RWPE2 (cell line): ENCODE measurements around the gene FCHSD2.
"Not testable (repeated sequence)": the region's sequence is repeated elsewhere in the genome, so short reads cannot be mapped to it uniquely, and the experiment has no call there.

Experiments
- ATAC-seq: fragments of 200-7000 bp; cut with Tn5 transposase; 3 replicates; pipeline ENCODE4 v1.9.1; 2021; ENCODE audit warnings: low read depth
- DNase-seq: peaks from one replicate; pipeline ENCODE4 v3.0.0-alpha.2; 2020; ENCODE audit warnings: low spot score
- H3K27ac ChIP-seq: fragments of 450-650 bp; 2 replicates; pipeline ENCODE4 v1.5.1; 2017; ENCODE audit warnings: mild to moderate bottlenecking; ENCODE audit not compliant: poor library complexity, severe bottlenecking
- H3K27me3 ChIP-seq: fragments of 250-450 bp; sonication (Bioruptor Pico); 2 replicates; pipeline ENCODE4 v1.5.1; 2021; ENCODE audit warnings: mild to moderate bottlenecking, moderate library complexity; ENCODE audit not compliant: insufficient read depth, poor library complexity, severe bottlenecking
- H3K36me3 ChIP-seq: fragments of 250-450 bp; sonication (Bioruptor Pico); 2 replicates; pipeline ENCODE4 v1.5.1; 2020; ENCODE audit warnings: low read depth, mild to moderate bottlenecking, moderate library complexity
- H3K4me1 ChIP-seq: fragments of 250-450 bp; sonication (Bioruptor Pico); 2 replicates; pipeline ENCODE4 v1.5.1; 2021; ENCODE audit warnings: mild to moderate bottlenecking, moderate library complexity; ENCODE audit not compliant: insufficient read depth, poor library complexity, severe bottlenecking
- H3K4me3 ChIP-seq: fragments of 250-450 bp; sonication (Bioruptor Pico); 2 replicates; pipeline ENCODE4 v1.5.1; 2021; ENCODE audit warnings: mild to moderate bottlenecking, moderate library complexity; ENCODE audit not compliant: severe bottlenecking
- H3K9me3 ChIP-seq: fragments of 250-450 bp; sonication (Bioruptor Pico); 2 replicates; pipeline ENCODE4 v1.5.1; 2021; ENCODE audit warnings: mild to moderate bottlenecking, moderate library complexity; ENCODE audit not compliant: severe bottlenecking
- TF ChIP-seq, protein P1 (sequence below): fragments of 450-650 bp; IDR thresholded peaks from one replicate; pipeline ENCODE4 v1.5.1; 2017; ENCODE audit warnings: mild to moderate bottlenecking, moderate library complexity; ENCODE audit not compliant: poor library complexity, severe bottlenecking

Gene FCHSD2

DNA sequence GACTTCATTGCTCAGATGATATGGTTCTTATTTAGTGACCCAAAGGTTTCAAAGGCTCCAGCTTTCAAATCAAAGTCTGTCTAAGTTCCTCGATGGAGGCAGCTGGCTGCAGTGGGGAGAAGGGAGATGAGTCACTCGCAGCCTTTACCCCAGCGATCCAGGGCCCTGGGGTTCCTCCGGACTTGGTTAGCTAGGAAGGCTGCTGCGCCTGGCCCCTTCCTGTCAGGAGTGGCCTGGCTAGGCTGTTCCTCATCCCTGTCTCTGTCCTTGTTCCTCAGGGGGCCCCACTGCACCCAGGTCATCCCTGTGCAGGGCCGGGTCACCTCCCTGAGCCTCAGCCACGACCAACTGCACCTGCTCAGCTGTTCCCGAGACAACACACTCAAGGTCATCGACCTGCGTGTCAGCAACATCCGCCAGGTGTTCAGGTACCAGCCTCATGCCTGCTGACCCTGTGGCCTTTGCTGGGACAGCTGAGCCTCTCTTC, 314.0 kb downstream of the FCHSD2 start:
- Histone ChIP-seq H3K4me3 (no peak overlapping the region), H3K9me3 (no peaks in the 10 kb centered on the region), H3K36me3 (peaks cover 5% of the 10 kb centered on the region), H3K27ac (no peak overlapping the region), H3K27me3 (no peaks in the 10 kb centered on the region), H3K4me1 (peaks cover 5% of the 10 kb centered on the region)
- DNase-seq = no peak
- no peak for ATAC-seq
- TF ChIP-seq, protein P1, sequence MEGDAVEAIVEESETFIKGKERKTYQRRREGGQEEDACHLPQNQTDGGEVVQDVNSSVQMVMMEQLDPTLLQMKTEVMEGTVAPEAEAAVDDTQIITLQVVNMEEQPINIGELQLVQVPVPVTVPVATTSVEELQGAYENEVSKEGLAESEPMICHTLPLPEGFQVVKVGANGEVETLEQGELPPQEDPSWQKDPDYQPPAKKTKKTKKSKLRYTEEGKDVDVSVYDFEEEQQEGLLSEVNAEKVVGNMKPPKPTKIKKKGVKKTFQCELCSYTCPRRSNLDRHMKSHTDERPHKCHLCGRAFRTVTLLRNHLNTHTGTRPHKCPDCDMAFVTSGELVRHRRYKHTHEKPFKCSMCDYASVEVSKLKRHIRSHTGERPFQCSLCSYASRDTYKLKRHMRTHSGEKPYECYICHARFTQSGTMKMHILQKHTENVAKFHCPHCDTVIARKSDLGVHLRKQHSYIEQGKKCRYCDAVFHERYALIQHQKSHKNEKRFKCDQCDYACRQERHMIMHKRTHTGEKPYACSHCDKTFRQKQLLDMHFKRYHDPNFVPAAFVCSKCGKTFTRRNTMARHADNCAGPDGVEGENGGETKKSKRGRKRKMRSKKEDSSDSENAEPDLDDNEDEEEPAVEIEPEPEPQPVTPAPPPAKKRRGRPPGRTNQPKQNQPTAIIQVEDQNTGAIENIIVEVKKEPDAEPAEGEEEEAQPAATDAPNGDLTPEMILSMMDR = no peak

DNA sequence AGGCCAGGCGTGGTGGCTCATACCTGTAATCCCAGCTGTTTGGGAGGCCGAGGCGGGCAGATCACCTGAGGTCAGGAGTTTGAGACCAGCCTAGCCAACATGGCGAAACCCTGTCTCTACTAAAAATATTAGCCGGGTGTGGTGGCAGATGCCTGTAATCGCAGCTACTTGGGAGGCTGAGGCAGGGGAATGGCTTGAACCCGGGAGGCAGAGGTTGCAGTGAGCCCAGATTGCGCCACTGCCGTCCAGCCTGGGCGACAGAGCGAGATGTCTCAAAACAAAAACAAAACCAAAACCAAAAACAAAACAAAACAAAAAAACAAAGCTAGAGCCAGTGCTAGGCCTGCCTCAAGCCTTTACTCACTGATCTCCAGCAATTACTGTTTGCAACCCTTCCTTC, 314.5 kb downstream of the FCHSD2 start:
- not testable (repeated sequence) for ATAC-seq, H3K27me3 ChIP-seq, H3K4me3 ChIP-seq, H3K36me3 ChIP-seq, H3K27ac ChIP-seq, H3K9me3 ChIP-seq, H3K4me1 ChIP-seq, DNase-seq

- Histone ChIP-seq H3K36me3 (peaks cover 5% of the 10 kb centered on the region), H3K27me3 (no peaks in the 10 kb centered on the region), H3K4me1 (peaks cover 5% of the 10 kb centered on the region), H3K4me3 (no peak overlapping the region), H3K9me3 (no peaks in the 10 kb centered on the region), H3K27ac (no peak overlapping the region)
- TF ChIP-seq, protein P1 = no peak
- DNase-seq (no peak), ATAC-seq (no peak)
These were observed 315.1 kb downstream of the FCHSD2 start for GRCh38 chr11:72826942-72827480.

DNA sequence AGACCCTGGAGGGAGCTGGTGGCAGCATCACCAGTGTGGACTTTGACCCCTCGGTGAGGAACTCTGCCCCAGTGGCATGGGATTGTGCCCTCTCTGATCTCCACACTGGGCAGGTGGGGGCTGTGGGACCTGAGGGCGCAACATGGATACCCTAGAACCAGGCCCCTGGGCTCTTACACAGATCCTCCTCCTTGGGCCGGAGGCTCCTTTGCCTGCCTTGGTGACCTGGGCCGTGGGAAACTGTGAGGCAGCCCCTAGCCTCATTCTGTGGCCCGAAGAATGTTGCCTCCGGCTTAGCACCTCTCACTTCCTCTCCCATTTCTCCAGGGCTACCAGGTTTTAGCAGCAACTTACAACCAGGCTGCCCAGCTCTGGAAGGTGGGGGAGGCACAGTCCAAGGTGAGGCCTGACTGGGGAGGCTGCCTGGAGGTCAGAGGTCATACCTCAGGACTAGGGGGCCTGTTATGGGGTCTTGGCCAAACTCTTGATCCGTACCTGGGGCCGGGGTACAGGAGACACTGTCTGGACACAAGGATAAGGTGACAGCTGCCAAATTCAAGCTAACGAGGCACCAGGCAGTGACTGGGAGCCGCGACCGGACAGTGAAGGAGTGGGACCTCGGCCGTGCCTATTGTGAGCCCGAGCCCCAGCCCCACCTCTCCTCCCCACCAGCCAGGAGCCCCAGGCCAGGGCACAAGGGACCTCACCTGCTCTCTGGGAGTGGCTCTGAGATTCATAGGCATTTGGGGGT, 315.8 kb downstream of the FCHSD2 start:
- no peak overlapping the region for H3K4me3 ChIP-seq
- TF ChIP-seq, protein P1 = no peak

DNA sequence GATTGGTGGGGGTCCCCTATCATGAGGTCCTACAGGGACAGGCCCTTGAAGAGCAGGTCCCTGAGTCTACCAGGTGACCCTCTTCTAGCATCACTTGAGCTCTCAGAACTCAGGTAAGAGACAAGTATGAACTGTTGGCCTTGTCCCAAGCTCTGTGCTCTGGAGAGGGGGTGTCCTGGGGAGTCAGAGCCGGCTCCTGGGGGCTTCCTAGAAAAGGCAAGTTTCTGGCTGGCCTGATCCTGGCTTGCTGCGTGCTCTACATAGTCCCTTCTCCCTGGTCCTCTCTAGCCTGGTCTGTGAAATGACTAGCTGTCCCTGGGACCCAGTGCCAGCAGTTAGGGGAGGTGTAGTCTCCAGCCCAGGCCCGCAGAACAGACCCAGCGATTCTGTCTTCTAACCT, 316.5 kb downstream of the FCHSD2 start:
- no peak overlapping the region for H3K4me3 ChIP-seq
- no peak for DNase-seq
- no peaks in the 10 kb centered on the region for H3K9me3 ChIP-seq
- peaks cover 5% of the 10 kb centered on the region for H3K36me3 ChIP-seq
- peaks cover 6% of the 10 kb centered on the region for H3K4me1 ChIP-seq
- TF ChIP-seq, protein P1 = no peak
- H3K27ac ChIP-seq = no peak overlapping the region
- H3K27me3 ChIP-seq = no peaks in the 10 kb centered on the region
- no peak for ATAC-seq

More for the DNA sequence above, 315.8 kb downstream of the FCHSD2 start:
- H3K27ac ChIP-seq = no peak overlapping the region
- H3K36me3 ChIP-seq = peaks cover 5% of the 10 kb centered on the region
- DNase-seq (no peak), ATAC-seq (no peak)
- H3K27me3 ChIP-seq = no peaks in the 10 kb centered on the region
- H3K9me3 ChIP-seq = no peaks in the 10 kb centered on the region
- H3K4me1 ChIP-seq = peaks cover 3% of the 10 kb centered on the region
